GM23338 (cell line): ENCODE measurements around the gene KLHL22.

Experiments
- CREB1 ChIP-seq: fragments of 250-450 bp; sonication (Bioruptor Pico); IDR thresholded peaks from 2 replicates; pipeline ENCODE4 v1.5.0; 2020; ENCODE audit warnings: low read depth, mild to moderate bottlenecking, moderate library complexity
- CTCF ChIP-seq, 2 experiments: fragments of 200-600 bp in 1 of 2; sonication (generic) in 1 of 2; conservative IDR thresholded peaks; 2 replicates each; pipeline versions ENCODE4 v1.5.1 to v1.6.1; 2016 to 2017; ENCODE audit warnings: antibody characterized with exemption in 2 of 2, low read depth in 2 of 2, mild to moderate bottlenecking in 2 of 2, moderate library complexity in 1 of 2
- EZH2 ChIP-seq: fragments of 200-600 bp; sonication (generic); IDR thresholded peaks from one replicate; pipeline ENCODE4 v1.8.0; 2017; ENCODE audit warnings: antibody characterized with exemption, mild to moderate bottlenecking, low read depth; ENCODE audit not compliant: unreplicated experiment
- POLR2AphosphoS5 ChIP-seq: IDR thresholded peaks from 2 replicates; pipeline ENCODE4 v1.6.1; 2016; ENCODE audit warnings: antibody characterized with exemption, low read depth
- ZNF331 ChIP-seq: fragments of 250-450 bp; sonication (Bioruptor Pico); IDR thresholded peaks from 2 replicates; pipeline ENCODE4 v1.5.0; 2020; ENCODE audit warnings: low read depth, mild to moderate bottlenecking, moderate library complexity

DNA sequence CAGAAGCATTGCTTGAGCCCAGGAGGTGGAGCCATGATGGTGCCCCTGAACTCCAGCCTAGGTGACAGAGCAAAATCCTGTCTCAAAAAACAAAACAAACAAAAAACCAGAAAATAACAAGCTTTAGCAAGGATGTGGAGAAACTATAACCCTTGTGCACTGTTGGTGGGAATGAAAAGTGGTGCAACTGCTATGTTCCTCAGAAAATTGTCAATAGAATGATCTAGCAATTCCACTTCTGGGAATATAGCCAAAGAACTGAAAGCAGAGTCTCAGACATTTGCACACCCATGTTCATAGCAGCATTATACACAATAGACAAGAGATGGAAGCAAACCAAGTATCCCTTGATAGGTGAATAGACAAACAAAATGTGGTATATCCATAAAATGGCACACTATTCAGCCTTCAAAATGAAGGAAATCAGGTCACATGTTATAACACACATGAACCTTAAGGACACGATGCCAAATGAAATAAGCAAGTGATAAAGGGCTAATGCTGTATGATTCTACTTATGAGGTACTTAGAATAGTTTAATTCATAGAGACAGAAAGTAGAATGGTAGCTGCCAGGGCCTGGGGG is 15.9 kb downstream of the KLHL22 start:
- TF ChIP-seq CTCF (conservative IDR thresholded peaks at IDR 0.05; ENCODE audit: low read depth in 2 of 2) (no peak), EZH2 (no peak), CREB1 (no peak), POLR2AphosphoS5 (no peak), ZNF331 (CRISPR knock-in tag) (no peak)
